ENCODE measurements around the gene FOXL1.

DNA sequence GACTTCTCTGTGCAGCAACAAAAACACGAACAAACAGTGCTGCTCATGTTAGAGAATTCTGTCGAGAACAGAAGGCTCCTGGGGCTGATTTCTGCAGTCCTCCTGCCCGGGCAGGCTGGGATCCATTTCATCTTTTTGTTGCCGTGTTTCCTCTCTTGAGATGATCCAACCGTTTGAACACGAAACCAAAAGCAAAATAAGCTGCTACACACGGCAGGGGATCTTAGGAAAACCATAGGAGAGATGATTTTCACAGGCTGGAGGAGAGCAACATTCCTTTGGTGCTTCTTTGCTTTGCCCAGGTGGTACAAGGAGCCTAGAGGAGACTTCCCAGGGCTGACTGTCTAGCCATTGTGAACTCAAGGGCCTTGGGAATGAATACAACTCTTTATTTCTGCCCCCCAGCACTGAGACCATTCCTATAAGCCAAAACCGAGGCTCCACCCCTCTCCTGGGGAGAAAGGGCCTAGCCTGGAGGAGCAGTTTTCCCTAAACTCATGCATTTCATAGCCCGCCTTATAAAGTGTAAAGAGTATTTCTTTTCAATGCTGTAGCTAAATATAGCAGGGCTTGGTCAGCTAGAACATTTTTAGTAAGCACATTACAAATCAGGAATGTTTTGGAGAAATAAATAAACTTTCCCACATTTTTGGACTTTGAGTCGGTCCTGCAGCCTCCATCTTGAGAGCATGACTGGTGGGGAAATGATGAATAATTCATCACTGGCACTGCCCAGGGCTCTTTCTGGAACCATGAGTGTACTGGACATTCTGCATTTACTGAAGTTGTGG is 7.7 kb downstream of the FOXL1 start:
- TF ChIP-seq POLR2A (IDR thresholded peaks at IDR 0.05): no peak
- no peak for TF ChIP-seq CTCF (IDR thresholded peaks at IDR 0.05)
